Measurements from ENCODE around the gene ZMYM4.
"Not testable (repeated sequence)": the region's sequence is repeated elsewhere in the genome, so short reads cannot be mapped to it uniquely, and the experiment has no call there.

Gene ZMYM4

GRCh38 chr1:35379317-35380000 lies 111.0 kb downstream of the ZMYM4 start:
- Histone ChIP-seq H3K4me3 (ENCODE audit: insufficient read length, low read depth) (no peak overlapping the region), H3K36me3 (ENCODE audit: insufficient read depth, insufficient read length, low read length) (peaks cover 10% of the 10 kb centered on the region), H3K9ac (ENCODE audit: insufficient read length, low read depth) (no peak overlapping the region), H3K27me3 (ENCODE audit: insufficient read depth, insufficient read length) (no peaks in the 10 kb centered on the region), H3K9me3 (ENCODE audit: insufficient read depth, low read length) (no peaks in the 10 kb centered on the region), H3K4me1 (ENCODE audit: insufficient read depth, insufficient read length) (no peaks in the 10 kb centered on the region)
- TF ChIP-seq ZNF274 (IDR thresholded peaks at IDR 0.05; ENCODE audit: low read depth, low read length) (no peak), SUZ12 (IDR thresholded peaks at IDR 0.05; ENCODE audit: extremely low read depth, insufficient read depth, insufficient read length) (no peak), YY1 (IDR thresholded peaks at IDR 0.05; ENCODE audit: insufficient read depth, insufficient read length) (no peak)
- no peak for DNase-seq (ENCODE audit: low read depth, low spot score)

- H3K9me3 ChIP-seq (ENCODE audit: insufficient read depth, low read length); H3K9ac ChIP-seq (ENCODE audit: insufficient read length, low read depth); DNase-seq (ENCODE audit: low read depth, low spot score); H3K4me3 ChIP-seq (ENCODE audit: insufficient read length, low read depth); H3K4me1 ChIP-seq (ENCODE audit: insufficient read depth, insufficient read length); H3K27me3 ChIP-seq (ENCODE audit: insufficient read depth, insufficient read length): not testable (repeated sequence)
- peaks cover 12% of the 10 kb centered on the region for H3K36me3 ChIP-seq (ENCODE audit: insufficient read depth, insufficient read length, low read length)
These were observed 111.6 kb downstream of the ZMYM4 start for GRCh38 chr1:35380111-35380510.

- H3K9me3 ChIP-seq (ENCODE audit: insufficient read depth, low read length), result peaks cover 16% of the 10 kb centered on the region
These were observed 113.6 kb downstream of the ZMYM4 start for GRCh38 chr1:35382107-35382506.

GRCh38 chr1:35386290-35386689 lies 117.8 kb downstream of the ZMYM4 start:
- Histone ChIP-seq H3K36me3 (ENCODE audit: insufficient read depth, insufficient read length, low read length) (peaks cover 39% of the 10 kb centered on the region), H3K9me3 (ENCODE audit: insufficient read depth, low read length) (peaks cover 16% of the 10 kb centered on the region), H3K27me3 (ENCODE audit: insufficient read depth, insufficient read length) (no peaks in the 10 kb centered on the region), H3K4me1 (ENCODE audit: insufficient read depth, insufficient read length) (peaks cover 2% of the 10 kb centered on the region), H3K4me3 (ENCODE audit: insufficient read length, low read depth) (no peak overlapping the region), H3K9ac (ENCODE audit: insufficient read length, low read depth) (no peak overlapping the region)
- DNase-seq (ENCODE audit: low read depth, low spot score), result no peak
- no peak for TF ChIP-seq ZNF274 (IDR thresholded peaks at IDR 0.05; ENCODE audit: low read depth, low read length)
- TF ChIP-seq YY1 (IDR thresholded peaks at IDR 0.05; ENCODE audit: insufficient read depth, insufficient read length), result no peak
- TF ChIP-seq SUZ12 (IDR thresholded peaks at IDR 0.05; ENCODE audit: extremely low read depth, insufficient read depth, insufficient read length), result no peak

More at GRCh38 chr1:35382107-35382506, 113.6 kb downstream of the ZMYM4 start:
- Histone ChIP-seq H3K4me3 (ENCODE audit: insufficient read length, low read depth) (no peak overlapping the region), H3K36me3 (ENCODE audit: insufficient read depth, insufficient read length, low read length) (peaks cover 24% of the 10 kb centered on the region), H3K27me3 (ENCODE audit: insufficient read depth, insufficient read length) (no peaks in the 10 kb centered on the region), H3K9ac (ENCODE audit: insufficient read length, low read depth) (no peak overlapping the region), H3K4me1 (ENCODE audit: insufficient read depth, insufficient read length) (no peaks in the 10 kb centered on the region)
- TF ChIP-seq YY1 (IDR thresholded peaks at IDR 0.05; ENCODE audit: insufficient read depth, insufficient read length) (no peak), ZNF274 (IDR thresholded peaks at IDR 0.05; ENCODE audit: low read depth, low read length) (no peak), SUZ12 (IDR thresholded peaks at IDR 0.05; ENCODE audit: extremely low read depth, insufficient read depth, insufficient read length) (no peak)
- DNase-seq (ENCODE audit: low read depth, low spot score), result no peak

GRCh38 chr1:35386959-35387358 lies 118.5 kb downstream of the ZMYM4 start:
- Histone ChIP-seq H3K36me3 (ENCODE audit: insufficient read depth, insufficient read length, low read length) (peaks cover 36% of the 10 kb centered on the region), H3K9ac (ENCODE audit: insufficient read length, low read depth) (no peak overlapping the region), H3K4me1 (ENCODE audit: insufficient read depth, insufficient read length) (peaks cover 2% of the 10 kb centered on the region), H3K4me3 (ENCODE audit: insufficient read length, low read depth) (no peak overlapping the region), H3K27me3 (ENCODE audit: insufficient read depth, insufficient read length) (no peaks in the 10 kb centered on the region), H3K9me3 (ENCODE audit: insufficient read depth, low read length) (peaks cover 16% of the 10 kb centered on the region)
- DNase-seq (ENCODE audit: low read depth, low spot score), result no peak
- no peak for TF ChIP-seq YY1 (IDR thresholded peaks at IDR 0.05; ENCODE audit: insufficient read depth, insufficient read length)

GRCh38 chr1:35390600-35391494 lies 122.3 kb downstream of the ZMYM4 start:
- Histone ChIP-seq H3K4me3 (ENCODE audit: insufficient read length, low read depth) (no peak overlapping the region), H3K9me3 (ENCODE audit: insufficient read depth, low read length) (peaks cover 10% of the 10 kb centered on the region), H3K4me1 (ENCODE audit: insufficient read depth, insufficient read length) (peaks cover 2% of the 10 kb centered on the region), H3K9ac (ENCODE audit: insufficient read length, low read depth) (no peak overlapping the region), H3K27me3 (ENCODE audit: insufficient read depth, insufficient read length) (no peaks in the 10 kb centered on the region), H3K36me3 (ENCODE audit: insufficient read depth, insufficient read length, low read length) (peaks cover 63% of the 10 kb centered on the region)
- TF ChIP-seq ZNF274 (IDR thresholded peaks at IDR 0.05; ENCODE audit: low read depth, low read length) (no peak), YY1 (IDR thresholded peaks at IDR 0.05; ENCODE audit: insufficient read depth, insufficient read length) (no peak), SUZ12 (IDR thresholded peaks at IDR 0.05; ENCODE audit: extremely low read depth, insufficient read depth, insufficient read length) (no peak)
- no peak for DNase-seq (ENCODE audit: low read depth, low spot score)

GRCh38 chr1:35394386-35394785 lies 125.9 kb downstream of the ZMYM4 start:
- Histone ChIP-seq H3K9ac (ENCODE audit: insufficient read length, low read depth) (no peak overlapping the region), H3K9me3 (ENCODE audit: insufficient read depth, low read length) (no peaks in the 10 kb centered on the region), H3K4me3 (ENCODE audit: insufficient read length, low read depth) (no peak overlapping the region), H3K27me3 (ENCODE audit: insufficient read depth, insufficient read length) (no peaks in the 10 kb centered on the region), H3K36me3 (ENCODE audit: insufficient read depth, insufficient read length, low read length) (peaks cover 70% of the 10 kb centered on the region), H3K4me1 (ENCODE audit: insufficient read depth, insufficient read length) (peaks cover 2% of the 10 kb centered on the region)
- DNase-seq (ENCODE audit: low read depth, low spot score), result no peak
- TF ChIP-seq ZNF274 (IDR thresholded peaks at IDR 0.05; ENCODE audit: low read depth, low read length) (no peak), YY1 (IDR thresholded peaks at IDR 0.05; ENCODE audit: insufficient read depth, insufficient read length) (no peak), SUZ12 (IDR thresholded peaks at IDR 0.05; ENCODE audit: extremely low read depth, insufficient read depth, insufficient read length) (no peak)
